Pulmonary artery endothelial cell (primary cell): ENCODE results near the gene CACUL1. TPM values are rescaled to one million over a fixed set of nuclear protein-coding genes. Genes with fewer than 3 reads are reported as not detected.
"Not testable (repeated sequence)": the region's sequence is repeated elsewhere in the genome, so short reads cannot be mapped to it uniquely, and the experiment has no call there.

Experiments
- DNase-seq: peaks from one replicate; pipeline ENCODE4 v3.0.0-alpha.2; 2011; ENCODE audit warnings: low read depth, low spot score
- total RNA-seq: library from RNA; depleted of rRNA; stranded (reverse); fragments of >200 nt; gene quantifications from 2 replicates; pipeline ENCODE4 v1.2.3, GENCODE V29; 2014

CACUL1 gene
- total RNA-seq, 1 donor from 2014 or later: 27.4 TPM

GRCh38 chr10:118687472-118687871 is 67.3 kb downstream of the CACUL1 start:
- no peak for DNase-seq

DNA sequence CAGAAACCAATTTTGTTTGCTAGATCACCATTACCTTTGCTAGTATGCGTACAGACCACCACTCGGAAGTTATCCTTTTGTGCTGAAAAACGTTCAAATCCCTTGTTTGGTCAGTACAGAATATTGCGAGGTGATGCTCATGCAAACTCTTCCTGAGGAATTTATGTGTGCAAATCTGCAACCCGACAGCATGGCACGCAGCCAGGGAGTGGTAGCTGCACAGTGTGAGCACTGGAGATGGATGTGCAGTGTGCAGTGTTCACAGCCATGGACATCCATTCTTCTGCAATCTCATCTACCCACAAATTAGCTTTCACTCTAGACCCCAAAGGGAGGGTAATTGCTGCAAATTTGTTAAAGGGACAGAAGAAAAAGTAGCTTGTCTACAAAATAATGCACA is 72.2 kb downstream of the CACUL1 start:
- DNase-seq: no peak

GRCh38 chr10:118680197-118680596 is 74.6 kb downstream of the CACUL1 start:
- no peak for DNase-seq

GRCh38 chr10:118674226-118674919 is 80.4 kb downstream of the CACUL1 start:
- DNase-seq: no peak

GRCh38 chr10:118672766-118673715 is 81.7 kb downstream of the CACUL1 start:
- no peak for DNase-seq

DNA sequence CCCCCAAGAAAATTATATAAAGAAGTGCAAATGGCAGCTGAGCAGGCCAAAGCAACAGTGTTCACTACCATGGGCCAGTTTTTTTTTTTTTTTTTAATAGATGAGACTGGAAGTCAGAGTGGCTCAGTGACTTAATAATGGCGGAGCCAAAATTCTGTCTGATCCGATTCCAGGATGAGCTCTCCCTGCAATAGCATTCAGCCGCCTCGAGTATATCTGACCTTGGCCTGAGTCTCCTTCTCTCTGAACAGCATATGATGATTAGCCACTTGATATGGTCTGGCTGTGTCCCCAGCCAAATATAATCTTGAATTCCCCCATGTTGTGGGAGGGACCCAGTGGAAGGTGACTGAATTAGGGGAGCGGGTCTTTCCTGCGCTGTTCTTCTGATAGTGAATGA is 82.6 kb downstream of the CACUL1 start:
- DNase-seq: no peak

- not testable (repeated sequence) for DNase-seq
These were observed 83.5 kb downstream of the CACUL1 start for GRCh38 chr10:118671221-118671620.

DNA sequence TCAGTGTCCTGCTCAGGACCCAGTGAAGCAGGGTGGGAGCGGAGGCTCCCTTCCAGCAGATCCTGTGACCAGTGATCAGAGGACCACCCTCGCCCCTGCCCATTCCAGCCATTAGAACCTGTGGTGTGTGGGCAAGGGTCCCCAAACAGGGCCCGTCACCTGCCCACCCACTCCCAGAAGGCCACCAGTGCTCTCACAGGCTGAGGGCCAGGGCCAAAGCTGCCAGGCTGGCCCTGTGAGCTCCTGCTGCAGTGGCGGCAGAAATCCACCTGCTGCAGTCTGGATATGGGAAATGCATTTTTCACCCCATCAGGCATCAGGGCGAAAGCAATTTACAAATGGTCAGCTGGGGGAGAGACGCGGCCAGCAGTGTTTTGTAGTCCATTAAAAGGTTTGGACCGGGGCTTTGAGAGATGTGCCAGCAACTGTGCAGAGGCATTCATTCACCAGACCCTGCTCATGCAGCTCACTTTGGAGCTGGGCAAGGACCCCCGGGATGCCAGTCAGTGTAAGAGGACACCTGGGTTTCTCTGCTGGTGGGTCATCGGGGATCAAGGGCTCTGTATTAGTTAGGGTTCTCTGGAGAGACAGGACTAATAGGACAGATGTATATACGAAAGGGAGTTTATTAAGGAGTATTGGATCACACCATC is 84.2 kb downstream of the CACUL1 start:
- DNase-seq: no peak

GRCh38 chr10:118669835-118670234 is 84.9 kb downstream of the CACUL1 start:
- DNase-seq: no peak

- DNase-seq: no peak
These were observed 85.6 kb downstream of the CACUL1 start for GRCh38 chr10:118669020-118669791.

DNA sequence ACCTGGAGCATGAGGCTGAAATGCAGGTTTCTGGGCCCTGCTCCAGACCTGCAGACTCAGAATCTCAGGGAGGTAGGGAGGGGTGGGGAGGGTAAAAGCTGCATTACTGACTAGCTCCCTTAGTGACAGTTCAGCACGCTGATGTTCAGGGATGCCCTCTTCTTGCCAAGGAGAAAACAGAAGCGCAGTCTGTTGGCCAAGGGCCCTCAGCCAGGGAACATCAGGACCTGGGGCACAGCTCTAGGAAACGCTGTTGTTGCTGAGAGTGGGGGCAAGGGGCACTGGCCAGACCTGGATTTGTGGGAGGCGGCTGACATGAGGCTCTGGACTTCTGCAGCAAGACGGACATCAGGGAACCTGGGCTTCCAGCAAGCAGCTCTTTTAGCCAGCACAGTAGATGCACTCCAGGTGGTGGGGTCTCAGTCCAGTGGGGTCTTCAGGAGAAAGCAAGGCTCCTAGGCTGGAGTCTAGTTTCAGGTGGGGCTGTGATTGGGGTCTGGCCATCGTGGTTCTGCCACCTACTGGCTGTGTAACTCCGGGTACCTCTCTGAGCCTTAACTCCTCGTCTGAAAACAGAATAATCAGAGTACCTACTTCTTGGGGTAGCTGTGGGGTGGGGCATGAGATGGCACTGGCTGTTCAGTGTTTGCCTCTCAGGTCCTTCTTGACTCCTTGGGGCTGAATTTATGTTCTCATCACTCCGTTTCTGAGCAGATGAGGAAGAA is 86.4 kb downstream of the CACUL1 start:
- DNase-seq: no peak

- no peak for DNase-seq
These were observed 87.0 kb downstream of the CACUL1 start for GRCh38 chr10:118667732-118668131.

DNA sequence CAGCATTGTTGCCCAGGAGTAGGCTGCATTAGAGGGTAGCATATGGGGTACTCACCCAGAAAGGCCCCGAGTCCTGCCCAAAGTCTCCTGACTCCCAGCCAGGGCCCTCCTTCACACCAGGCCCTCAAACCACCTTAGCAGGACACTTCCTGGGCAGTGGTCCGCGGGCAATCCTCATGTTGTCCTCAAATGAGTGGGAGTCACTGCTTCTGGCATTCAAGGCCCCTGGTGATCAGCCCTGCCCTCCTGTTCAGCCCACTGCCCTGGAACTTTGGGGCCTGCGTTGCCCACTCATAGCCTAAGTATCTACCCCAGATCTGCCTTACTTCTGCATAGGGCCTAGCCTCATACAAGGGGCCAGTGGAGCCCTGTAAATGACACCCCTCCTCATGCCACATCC is 88.4 kb downstream of the CACUL1 start:
- DNase-seq: no peak

DNA sequence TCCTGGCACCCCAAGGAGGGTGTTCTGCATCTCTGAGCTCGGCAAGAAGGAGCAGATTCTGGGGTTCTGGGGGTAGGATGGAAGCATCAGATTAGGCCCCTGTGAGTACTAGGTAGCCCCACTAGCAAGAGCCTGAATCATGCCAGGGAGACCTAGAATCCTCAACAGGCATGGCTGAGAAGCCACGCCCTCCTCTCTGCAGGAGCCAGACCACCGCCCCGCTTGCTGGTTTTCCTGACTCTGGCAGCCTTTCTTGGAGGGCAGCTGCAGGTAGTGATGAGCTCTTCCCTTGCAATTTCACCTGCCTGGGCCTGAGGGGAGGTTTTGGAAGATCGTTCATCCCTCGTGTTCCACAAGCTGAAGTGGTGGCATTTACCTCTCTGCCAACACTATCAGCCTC is 90.4 kb downstream of the CACUL1 start:
- no peak for DNase-seq

DNA sequence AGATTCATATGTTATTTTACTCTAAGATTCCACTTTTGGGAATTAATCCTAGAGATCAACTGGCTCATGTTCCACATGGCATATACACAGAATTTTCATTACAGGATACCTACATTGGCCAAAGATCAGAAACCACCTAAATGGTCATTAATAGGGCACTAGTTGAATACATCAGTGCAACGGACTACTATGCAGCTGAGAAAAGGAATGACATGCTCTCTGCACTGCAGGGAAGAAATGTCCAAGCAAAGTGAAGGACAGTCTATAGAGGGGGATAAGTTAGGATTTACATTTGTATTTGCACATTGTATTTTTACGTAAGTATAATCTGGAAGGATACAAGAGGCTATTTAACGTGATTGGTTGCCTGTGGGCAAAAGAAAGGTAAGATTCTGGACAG is 91.6 kb downstream of the CACUL1 start:
- no peak for DNase-seq

DNA sequence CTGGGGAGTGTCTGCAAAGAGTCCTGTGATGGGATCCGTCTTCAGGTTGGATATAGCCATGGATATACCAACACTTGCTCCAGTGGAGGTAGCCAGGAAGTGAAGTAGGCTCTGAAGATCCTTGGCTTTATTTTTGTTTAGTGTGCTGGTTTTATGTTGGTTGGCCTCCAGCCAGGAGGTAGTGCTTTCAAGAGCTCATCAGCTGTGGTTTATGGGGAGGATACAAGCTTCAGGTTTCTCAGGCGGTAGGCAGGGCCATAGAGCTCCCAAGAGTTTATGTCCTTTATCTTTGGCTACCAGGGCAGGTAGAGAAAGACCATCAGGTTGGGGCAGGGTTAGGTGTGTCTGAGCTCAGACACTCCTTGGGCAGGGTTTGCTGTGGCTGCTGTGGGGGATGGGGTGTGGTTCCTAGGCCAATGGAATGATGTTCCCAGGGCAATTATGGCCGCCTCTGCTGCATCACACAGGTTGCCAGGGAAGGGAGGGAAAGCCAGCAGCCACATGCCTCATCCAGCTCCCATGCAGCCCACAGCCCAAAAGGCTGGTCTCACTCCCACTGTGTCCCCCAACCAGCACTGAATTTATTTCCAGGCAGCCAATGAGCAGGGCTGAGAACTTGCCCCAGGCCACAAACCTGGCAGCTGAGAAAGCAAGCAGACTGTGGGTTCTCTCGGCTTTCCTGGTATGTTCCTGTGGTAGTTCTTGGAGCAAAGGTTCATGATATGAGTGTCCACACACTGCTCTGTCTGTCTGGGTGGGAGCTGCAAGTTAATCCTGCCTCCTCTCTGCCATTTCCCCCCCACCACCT is 92.3 kb downstream of the CACUL1 start:
- no peak for DNase-seq

DNA sequence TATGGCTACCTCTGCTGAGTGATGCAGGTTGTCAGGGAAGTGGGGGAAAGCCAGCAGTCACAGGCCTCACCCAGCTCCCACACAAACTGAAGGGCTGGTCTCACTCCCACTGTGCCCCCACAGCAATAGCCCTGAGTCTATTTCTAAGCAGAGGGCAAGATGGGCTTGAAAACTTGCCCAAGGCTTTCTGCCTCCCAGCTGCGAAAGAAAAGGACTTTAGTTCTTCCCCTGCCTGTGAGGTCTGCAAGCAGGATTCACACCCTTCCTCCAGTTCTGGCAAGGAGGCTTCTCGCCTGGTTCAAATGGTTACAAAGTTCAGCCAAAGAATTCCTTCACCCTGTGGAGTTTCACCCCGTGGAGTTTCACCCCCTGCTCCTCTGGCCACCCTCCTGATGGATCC is 96.0 kb downstream of the CACUL1 start:
- no peak for DNase-seq

DNA sequence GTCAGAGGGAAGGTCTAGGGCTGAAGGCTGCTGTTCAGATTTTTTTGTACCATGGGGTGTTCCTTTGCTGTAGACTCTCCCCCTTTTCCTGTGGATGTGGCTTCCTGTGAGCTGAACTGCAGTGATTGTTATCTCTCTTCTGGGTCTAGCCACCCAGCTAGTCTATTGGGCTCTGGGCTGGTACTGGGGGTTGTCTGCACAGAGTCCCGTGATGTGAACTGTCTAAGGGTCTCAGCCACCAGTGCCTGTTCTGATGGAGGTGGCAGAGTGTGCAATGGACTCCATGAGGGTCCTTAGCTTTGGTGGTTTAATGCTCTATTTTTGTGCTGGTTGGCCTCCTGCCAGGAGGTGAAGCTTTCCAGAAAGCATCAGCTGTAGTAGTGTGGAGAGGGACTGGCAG is 96.6 kb downstream of the CACUL1 start:
- DNase-seq: not testable (repeated sequence)

DNA sequence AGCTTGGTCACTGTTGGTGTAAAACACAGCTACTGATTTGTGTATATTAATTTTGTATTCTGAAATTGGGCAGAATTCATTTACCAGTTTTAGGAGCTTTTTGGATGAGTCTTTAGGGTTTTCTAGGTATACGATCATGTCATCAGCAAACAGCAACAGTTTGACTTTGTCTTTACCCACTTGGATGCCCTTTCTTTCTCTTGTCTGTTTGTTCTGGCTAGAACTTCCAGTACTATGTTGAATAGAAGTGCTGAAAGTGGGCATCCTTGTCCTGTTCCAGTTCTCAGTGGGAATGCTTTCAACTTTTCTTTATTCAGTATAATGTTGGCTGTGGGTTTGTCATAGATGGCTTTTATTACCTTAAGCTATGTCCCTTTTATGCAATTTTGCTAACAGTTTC is 109.5 kb downstream of the CACUL1 start:
- DNase-seq: not testable (repeated sequence)

GRCh38 chr10:118642228-118642627 is 112.5 kb downstream of the CACUL1 start:
- no peak for DNase-seq
